Hepatocyte (in vitro differentiated cells): Measurements from ENCODE around the gene ABHD3.

Experiments used
- CTCF ChIP-seq: fragments of 200-600 bp; sonication (generic); IDR thresholded peaks from 2 replicates; pipeline ENCODE4 v1.5.1; 2016; ENCODE audit warnings: antibody characterized with exemption, mild to moderate bottlenecking; ENCODE audit not compliant: poor library complexity
- EZH2 ChIP-seq: fragments of 200-600 bp; sonication (generic); IDR thresholded peaks from 2 replicates; pipeline ENCODE4 v1.6.1; 2016; ENCODE audit warnings: antibody characterized with exemption, mild to moderate bottlenecking, borderline replicate concordance
- EZH2phosphoT487 ChIP-seq: fragments of 200-600 bp; sonication (generic); IDR thresholded peaks from one replicate; pipeline ENCODE4 v1.6.1; 2018; ENCODE audit warnings: antibody characterized with exemption, mild to moderate bottlenecking, low read depth, moderate library complexity; ENCODE audit not compliant: unreplicated experiment, severe bottlenecking

GRCh38 chr18:21733011-21733410 lies 28.4 kb upstream of the ABHD3 start:
- TF ChIP-seq CTCF (no peak), EZH2 (no peak), EZH2phosphoT487 (no peak)
